Keratinocyte (primary cell): ENCODE data around the gene SECTM1. TPM values are rescaled to one million over a fixed set of nuclear protein-coding genes. Genes with fewer than 3 reads are reported as not detected.

ENCODE experiments used
- DNase-seq: peaks from one replicate; pipeline ENCODE4 v3.0.0-alpha.2; 2011; ENCODE audit warnings: low read depth, missing footprints, low spot score
- FAIRE-seq: peaks from 2 replicates; lab custom pipeline; 2011; peaks lifted over from hg19 to GRCh38; lab: Jason Lieb, UNC
- H2AFZ ChIP-seq: 2 replicates; pipeline ENCODE4 v1.6.0; 2012; ENCODE audit warnings: low read length, control low read depth, inconsistent platforms; ENCODE audit not compliant: control insufficient read depth
- H3K27ac ChIP-seq: 2 replicates; pipeline ENCODE4 v1.5.1; 2011; ENCODE audit warnings: low read length; ENCODE audit not compliant: control insufficient read depth, insufficient read depth
- H3K27me3 ChIP-seq: 3 replicates; pipeline ENCODE4 v1.6.0; 2011; ENCODE audit warnings: low read length; ENCODE audit not compliant: control insufficient read depth, insufficient read depth; ENCODE audit errors: extremely low read depth
- H3K36me3 ChIP-seq, 2 experiments: 2 replicates in 1 of 2; 3 replicates in 1 of 2; pipeline ENCODE4 v1.5.1; 2011; ENCODE audit warnings: low read length in 2 of 2, mild to moderate bottlenecking in 1 of 2; ENCODE audit not compliant: control insufficient read depth in 2 of 2, insufficient read depth in 2 of 2; ENCODE audit errors: extremely low read depth in 1 of 2
- H3K4me1 ChIP-seq: 3 replicates; pipeline ENCODE4 v1.5.1; 2011; ENCODE audit warnings: low read length; ENCODE audit not compliant: control insufficient read depth, insufficient read depth; ENCODE audit errors: extremely low read depth
- H3K4me2 ChIP-seq: 3 replicates; pipeline ENCODE4 v1.6.0; 2011; ENCODE audit warnings: low read depth, low read length; ENCODE audit not compliant: control insufficient read depth, insufficient read depth; ENCODE audit errors: extremely low read depth
- H3K4me3 ChIP-seq, 3 experiments: fragments of 200-600 bp in 1 of 3; sonication (generic) in 1 of 3; 2 replicates in 2 of 3; 3 replicates in 1 of 3; pipeline ENCODE4 v1.5.1; 2011 to 2016; ENCODE audit warnings: low read length in 3 of 3, mild to moderate bottlenecking in 3 of 3, control low read depth in 2 of 3, inconsistent platforms in 1 of 3, low read depth in 1 of 3, mixed read lengths in 1 of 3, mixed run types in 1 of 3, moderate library complexity in 1 of 3; ENCODE audit not compliant: control insufficient read depth in 2 of 3, insufficient read depth in 2 of 3; ENCODE audit errors: extremely low read depth in 1 of 3
- H3K79me2 ChIP-seq: 2 replicates; pipeline ENCODE4 v1.6.0; 2012; ENCODE audit warnings: low read length; ENCODE audit not compliant: control insufficient read depth, insufficient read depth
- H3K9ac ChIP-seq: 3 replicates; pipeline ENCODE4 v1.6.0; 2011; ENCODE audit warnings: low read length; ENCODE audit not compliant: control insufficient read depth, insufficient read depth; ENCODE audit errors: extremely low read depth
- H3K9me1 ChIP-seq: 3 replicates; pipeline ENCODE4 v1.6.0; 2011; ENCODE audit warnings: low read length; ENCODE audit not compliant: control insufficient read depth, insufficient read depth; ENCODE audit errors: extremely low read depth
- H3K9me3 ChIP-seq: 2 replicates; pipeline ENCODE4 v1.5.1; 2012; ENCODE audit warnings: low read depth, low read length; ENCODE audit not compliant: control insufficient read depth
- H4K20me1 ChIP-seq: 3 replicates; pipeline ENCODE4 v1.6.0; 2011; ENCODE audit warnings: low read length; ENCODE audit not compliant: control insufficient read depth, insufficient read depth; ENCODE audit errors: extremely low read depth
- CTCF ChIP-seq, 3 experiments: IDR thresholded peaks in 1 of 3; conservative IDR thresholded peaks in 1 of 3; optimal IDR thresholded peaks in 1 of 3; 2 replicates in 2 of 3; 3 replicates in 1 of 3; pipeline versions ENCODE3 to v1.5.1; 2011; ENCODE audit warnings: low read length in 3 of 3, mild to moderate bottlenecking in 3 of 3, moderate library complexity in 2 of 3, control low read depth in 1 of 3, inconsistent platforms in 1 of 3; ENCODE audit not compliant: insufficient read depth in 2 of 3; ENCODE audit errors: extremely low read depth in 1 of 3
- EZH2 ChIP-seq: IDR thresholded peaks from one replicate; pipeline ENCODE4 v1.6.1; 2012; ENCODE audit warnings: inconsistent platforms, mild to moderate bottlenecking, low read length, moderate library complexity
- dilution Hi-C: fragments of 300-500 bp; cut with MboI; formaldehyde crosslinking; loops from one replicate; pipeline ENCODE4 v1.7.0; 2020; ENCODE audit warnings: low sequenced_read_pairs; ENCODE audit not compliant: extremely low pct_ligation_motif_present
- polyA plus RNA-seq, 5 experiments: library from polyadenylated mRNA; depleted of rRNA in 3 of 5; stranded (reverse) in 3 of 5; stranded (forward) in 1 of 5; unstranded in 1 of 5; fragments of >200 nt; gene quantifications; 1 replicate in 1 of 5; 2 replicates in 3 of 5; 3 replicates in 1 of 5; pipeline versions ENCODE4 v1.2.1 to v1.2.3, GENCODE V29; 2011 to 2012; ENCODE audit warnings: missing spikeins in 2 of 5, low read depth in 1 of 5, low replicate concordance in 1 of 5

SECTM1 gene
- polyA plus RNA-seq, 1 donor (not counting 4 experiments of a cell fraction or from before 2014, with no cell fraction given), result 2.0 TPM

GRCh38 chr17:82351713-82352488, 18.3 kb upstream of the SECTM1 start:
- no peak overlapping the region for H3K27ac ChIP-seq
- H3K36me3 ChIP-seq, result no peaks in the 10 kb centered on the region
- H3K4me2 ChIP-seq, result no peak overlapping the region
- dilution Hi-C loops, result no loop called here
- no peak for DNase-seq
- no peaks in the 10 kb centered on the region for H3K9me3 ChIP-seq
- H3K27me3 ChIP-seq, result peaks cover 15% of the 10 kb centered on the region
- FAIRE-seq, result peak; percentile 13
- TF ChIP-seq CTCF (optimal IDR thresholded peaks at IDR 0.05 in 1 of 3, IDR thresholded peaks at IDR 0.05 in 1 of 3, conservative IDR thresholded peaks at IDR 0.05 in 1 of 3; ENCODE audit: extremely low read depth in 1 of 3, insufficient read depth in 2 of 3, low read length in 3 of 3) (peak; percentile 90 to 95 (median 90)), EZH2 (no peak)
- peaks cover 14% of the 10 kb centered on the region for H3K4me1 ChIP-seq
- H4K20me1 ChIP-seq, result peaks cover 4% of the 10 kb centered on the region
- H2AFZ ChIP-seq, result no peak overlapping the region
- H3K9me1 ChIP-seq, result no peaks in the 10 kb centered on the region
- no peak overlapping the region for H3K4me3 ChIP-seq
- no peaks in the 10 kb centered on the region for H3K79me2 ChIP-seq
- no peak overlapping the region for H3K9ac ChIP-seq

DNA sequence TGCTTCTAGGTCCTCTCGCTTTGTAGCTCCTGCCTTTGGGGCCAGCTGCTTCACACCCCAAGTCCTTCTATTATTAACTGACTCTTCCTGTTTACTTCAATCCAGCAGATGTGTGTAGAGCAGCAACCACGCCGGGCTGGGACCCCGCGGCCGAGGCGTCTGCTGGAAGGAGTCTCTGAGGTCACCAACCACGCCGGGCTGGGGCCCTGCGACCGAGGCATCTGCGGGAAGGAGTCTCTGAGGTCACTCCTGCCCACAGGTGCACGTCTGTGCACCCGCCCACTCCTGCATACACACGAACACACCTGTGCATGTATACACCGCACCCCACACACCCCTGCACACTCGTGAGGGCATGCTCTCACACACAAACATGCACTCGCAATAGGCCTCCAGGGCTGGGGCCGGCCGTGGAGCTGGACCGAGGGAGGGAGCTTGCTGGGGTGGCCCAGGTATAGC, 17.7 kb upstream of the SECTM1 start:
- H3K9me1 ChIP-seq, result no peaks in the 10 kb centered on the region
- no peak for DNase-seq
- no peak overlapping the region for H2AFZ ChIP-seq
- no peak overlapping the region for H3K27ac ChIP-seq
- H3K4me2 ChIP-seq, result no peak overlapping the region
- FAIRE-seq, result no peak
- peaks cover 15% of the 10 kb centered on the region for H3K27me3 ChIP-seq
- dilution Hi-C loops, result no loop called here
- TF ChIP-seq CTCF (optimal IDR thresholded peaks at IDR 0.05 in 1 of 3, IDR thresholded peaks at IDR 0.05 in 1 of 3, conservative IDR thresholded peaks at IDR 0.05 in 1 of 3; ENCODE audit: extremely low read depth in 1 of 3, insufficient read depth in 2 of 3, low read length in 3 of 3), result no peak
- TF ChIP-seq EZH2, result no peak
- no peaks in the 10 kb centered on the region for H3K9me3 ChIP-seq
- peaks cover 4% of the 10 kb centered on the region for H4K20me1 ChIP-seq
- no peak overlapping the region for H3K4me3 ChIP-seq
- H3K4me1 ChIP-seq, result peaks cover 9% of the 10 kb centered on the region
- H3K79me2 ChIP-seq, result no peaks in the 10 kb centered on the region
- H3K9ac ChIP-seq, result no peak overlapping the region
- H3K36me3 ChIP-seq, result no peaks in the 10 kb centered on the region
